HG02943 (cell line): ENCODE results near the gene LAMA2.
"Not testable (repeated sequence)": the region's sequence is repeated elsewhere in the genome, so short reads cannot be mapped to it uniquely, and the experiment has no call there.

Experiments
- ATAC-seq: cut with Tn5 transposase; IDR thresholded peaks from one replicate; pipeline ENCODE4 v1.9.1; 2021; ENCODE audit warnings: mild to moderate bottlenecking, low read depth, moderate library complexity; ENCODE audit not compliant: unreplicated experiment

LAMA2 gene

GRCh38 chr6:129055796-129056195 is 172.9 kb downstream of the LAMA2 start:
- ATAC-seq, result no peak

- no peak for ATAC-seq
These were observed 176.7 kb downstream of the LAMA2 start for GRCh38 chr6:129059650-129060049.

GRCh38 chr6:129069006-129069405 is 186.1 kb downstream of the LAMA2 start:
- no peak for ATAC-seq

GRCh38 chr6:129073051-129073450 is 190.1 kb downstream of the LAMA2 start:
- ATAC-seq, result no peak

- no peak for ATAC-seq
These were observed 190.9 kb downstream of the LAMA2 start for GRCh38 chr6:129073691-129074395.

GRCh38 chr6:129084406-129084805 is 201.5 kb downstream of the LAMA2 start:
- no peak for ATAC-seq

GRCh38 chr6:129088481-129088880 is 205.5 kb downstream of the LAMA2 start:
- not testable (repeated sequence) for ATAC-seq

GRCh38 chr6:129089357-129089756 is 206.4 kb downstream of the LAMA2 start:
- no peak for ATAC-seq

- no peak for ATAC-seq
These were observed 211.2 kb downstream of the LAMA2 start for GRCh38 chr6:129094147-129094546.

- ATAC-seq, result no peak
These were observed 213.8 kb downstream of the LAMA2 start for GRCh38 chr6:129096651-129097290.

- ATAC-seq, result no peak
These were observed 215.2 kb downstream of the LAMA2 start for GRCh38 chr6:129098061-129098553.

GRCh38 chr6:129099696-129100095 is 216.8 kb downstream of the LAMA2 start:
- no peak for ATAC-seq

GRCh38 chr6:129100164-129100563 is 217.2 kb downstream of the LAMA2 start:
- ATAC-seq, result no peak

- ATAC-seq, result no peak
These were observed 219.8 kb downstream of the LAMA2 start for GRCh38 chr6:129102741-129103140.

GRCh38 chr6:129104131-129104530 is 221.2 kb downstream of the LAMA2 start:
- no peak for ATAC-seq

GRCh38 chr6:129104560-129104959 is 221.6 kb downstream of the LAMA2 start:
- no peak for ATAC-seq

GRCh38 chr6:129105035-129105434 is 222.1 kb downstream of the LAMA2 start:
- ATAC-seq, result no peak

- ATAC-seq, result no peak
These were observed 222.9 kb downstream of the LAMA2 start for GRCh38 chr6:129105793-129106192.

- no peak for ATAC-seq
These were observed 225.4 kb downstream of the LAMA2 start for GRCh38 chr6:129108337-129108736.

GRCh38 chr6:129110690-129111343 is 227.9 kb downstream of the LAMA2 start:
- no peak for ATAC-seq

- no peak for ATAC-seq
These were observed 228.4 kb downstream of the LAMA2 start for GRCh38 chr6:129111346-129111745.

- no peak for ATAC-seq
These were observed 228.9 kb downstream of the LAMA2 start for GRCh38 chr6:129111853-129112252.
